GM19239 (cell line): ENCODE measurements around the gene CLEC3B.

Experiments
- DNase-seq: peaks from one replicate; pipeline ENCODE4 v3.0.0; 2011; ENCODE audit warnings: low spot score; ENCODE audit not compliant: insufficient read length
- FAIRE-seq: peaks from 2 replicates; lab custom pipeline; 2011; peaks lifted over from hg19 to GRCh38; lab: Jason Lieb, UNC

Gene CLEC3B

DNA sequence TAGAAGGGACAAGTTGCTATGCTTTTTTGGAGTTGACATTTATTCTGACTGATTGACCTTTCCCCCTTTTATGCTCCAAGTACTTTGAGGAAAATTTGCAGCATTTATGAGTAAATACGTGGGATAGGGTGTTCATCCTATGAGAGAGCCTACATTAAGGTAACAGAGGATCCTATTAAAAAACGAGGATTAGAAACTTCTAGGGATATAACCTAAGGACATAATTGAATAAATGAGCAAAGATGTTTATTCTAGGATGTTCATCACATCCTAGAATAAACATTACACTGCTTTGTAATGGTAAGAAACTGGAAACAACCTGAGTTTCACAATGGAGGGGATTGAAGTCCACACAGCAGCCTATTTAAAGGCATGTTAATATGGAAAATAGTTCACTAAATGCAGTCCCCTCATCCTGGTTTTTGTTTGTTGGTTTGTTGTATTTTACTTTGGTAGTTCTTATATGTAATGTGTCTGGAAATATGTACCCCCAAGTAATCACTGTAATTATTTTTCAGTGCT is 23.9 kb upstream of the CLEC3B start:
- FAIRE-seq (no peak), DNase-seq (no peak)

DNA sequence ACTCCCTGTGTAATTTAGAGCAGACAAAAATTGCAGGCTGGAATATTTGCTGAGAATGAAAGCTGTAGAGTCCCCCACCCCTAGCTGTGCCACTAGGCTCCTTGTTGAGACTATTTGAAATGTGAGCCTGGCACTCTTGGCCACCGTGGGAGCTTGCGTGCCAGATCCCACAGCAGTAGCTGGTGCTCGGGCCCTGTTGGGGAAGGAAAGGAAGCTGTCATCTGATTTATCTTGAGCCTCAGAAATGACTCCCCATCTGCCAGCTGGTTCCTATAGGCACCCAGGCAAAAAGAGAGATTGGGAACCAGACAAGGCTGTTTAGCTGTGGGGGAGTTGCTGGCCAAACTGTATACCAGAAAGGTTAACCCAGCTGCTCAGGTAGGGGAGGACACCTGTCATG is 23.4 kb upstream of the CLEC3B start:
- FAIRE-seq (no peak), DNase-seq (no peak)

DNA sequence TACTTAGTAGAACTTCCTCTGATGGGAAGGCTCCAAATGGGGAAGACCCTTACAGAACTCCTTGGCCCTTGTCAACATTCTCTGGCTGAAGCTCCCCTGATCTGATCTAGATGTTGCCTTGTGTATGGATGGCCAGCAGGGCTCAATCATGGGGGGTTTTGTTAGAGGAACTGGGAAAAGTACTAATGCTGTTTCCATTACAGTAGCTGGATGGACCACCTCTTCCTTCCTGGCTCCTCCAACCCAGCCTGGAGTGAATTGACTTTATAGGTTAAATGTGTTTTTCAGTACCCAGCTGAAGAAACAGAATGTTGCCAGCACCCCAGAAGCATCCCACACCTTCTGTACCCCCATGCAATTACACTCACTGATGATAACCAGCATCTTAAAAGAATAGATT is 22.7 kb upstream of the CLEC3B start:
- FAIRE-seq (no peak), DNase-seq (no peak)

DNA sequence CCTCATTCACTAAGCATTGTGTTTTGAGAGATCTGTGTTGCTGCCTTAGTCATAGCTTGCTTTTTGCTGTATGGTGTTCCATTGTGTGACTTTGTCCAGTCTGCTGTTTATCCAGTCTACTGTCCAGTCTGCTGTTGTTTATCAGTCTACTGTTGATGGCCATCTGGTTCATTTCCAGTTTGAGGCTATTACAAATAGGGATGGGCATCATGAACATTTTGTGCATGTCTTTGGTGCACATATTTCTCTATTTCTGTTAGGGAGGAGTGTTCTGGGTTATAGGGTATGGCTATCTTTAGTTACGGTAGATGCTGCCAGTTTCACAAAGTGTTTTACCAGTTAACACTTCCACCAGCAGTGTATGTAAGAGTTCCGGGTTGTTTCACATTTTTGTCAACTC is 22.2 kb upstream of the CLEC3B start:
- no peak for FAIRE-seq
- no peak for DNase-seq

DNA sequence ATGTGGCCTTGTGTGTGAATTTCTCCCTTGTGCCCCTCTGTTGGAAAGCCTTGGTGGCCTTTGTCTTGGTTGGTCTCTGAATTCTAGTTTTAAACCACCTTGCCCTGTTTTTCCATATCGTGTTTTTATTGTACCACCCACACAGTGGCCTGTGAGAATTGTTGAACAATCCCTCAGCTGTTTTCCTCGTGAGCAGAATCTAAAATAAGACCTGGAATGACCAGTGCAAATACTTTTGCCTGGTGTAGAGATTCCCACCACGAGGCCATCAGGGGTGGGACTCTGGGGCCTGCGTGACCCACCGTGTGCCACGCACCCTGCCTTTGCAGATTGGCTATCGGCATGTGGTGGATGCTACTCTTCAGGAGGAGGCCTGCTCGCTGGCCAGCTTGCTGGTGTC is 19.0 kb upstream of the CLEC3B start:
- FAIRE-seq = no peak
- DNase-seq = no peak

DNA sequence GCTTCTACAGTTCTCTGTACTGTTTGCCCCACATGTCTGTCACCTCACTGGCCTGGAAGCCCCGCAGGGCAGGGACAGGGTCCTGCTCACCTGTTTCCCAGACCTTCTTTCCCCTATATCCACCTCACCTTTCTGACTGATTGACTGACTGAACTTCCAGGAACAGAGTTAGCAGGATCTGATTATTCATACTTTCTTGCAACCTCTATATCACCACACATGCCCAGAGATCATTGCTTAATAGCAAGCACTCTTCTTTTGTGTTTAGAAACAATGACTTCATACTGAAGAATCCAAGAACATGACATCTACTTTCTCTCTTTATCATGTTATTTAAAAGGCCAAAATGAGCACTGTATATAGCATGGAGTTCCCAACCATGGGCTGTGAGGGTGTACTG is 18.0 kb upstream of the CLEC3B start:
- DNase-seq (no peak), FAIRE-seq (no peak)

DNA sequence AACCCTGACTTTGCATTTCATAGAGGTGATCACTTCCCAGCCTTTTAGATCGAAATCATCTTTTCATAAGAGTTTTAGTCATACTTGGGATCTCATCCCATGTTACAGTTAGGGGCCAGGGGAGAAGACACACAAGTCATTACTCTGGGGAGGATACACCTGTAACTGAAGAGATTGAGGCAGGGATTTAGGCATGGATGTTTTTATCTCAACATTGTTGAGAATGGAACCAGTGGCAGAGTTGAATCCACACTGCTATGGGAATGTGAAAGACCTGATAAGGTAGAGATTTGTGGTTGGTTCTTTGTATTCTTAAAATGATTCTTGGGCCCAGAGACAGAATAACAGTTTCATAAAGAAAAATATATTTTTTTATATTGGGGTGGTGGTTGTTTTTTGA is 16.2 kb upstream of the CLEC3B start:
- DNase-seq (no peak), FAIRE-seq (no peak)

DNA sequence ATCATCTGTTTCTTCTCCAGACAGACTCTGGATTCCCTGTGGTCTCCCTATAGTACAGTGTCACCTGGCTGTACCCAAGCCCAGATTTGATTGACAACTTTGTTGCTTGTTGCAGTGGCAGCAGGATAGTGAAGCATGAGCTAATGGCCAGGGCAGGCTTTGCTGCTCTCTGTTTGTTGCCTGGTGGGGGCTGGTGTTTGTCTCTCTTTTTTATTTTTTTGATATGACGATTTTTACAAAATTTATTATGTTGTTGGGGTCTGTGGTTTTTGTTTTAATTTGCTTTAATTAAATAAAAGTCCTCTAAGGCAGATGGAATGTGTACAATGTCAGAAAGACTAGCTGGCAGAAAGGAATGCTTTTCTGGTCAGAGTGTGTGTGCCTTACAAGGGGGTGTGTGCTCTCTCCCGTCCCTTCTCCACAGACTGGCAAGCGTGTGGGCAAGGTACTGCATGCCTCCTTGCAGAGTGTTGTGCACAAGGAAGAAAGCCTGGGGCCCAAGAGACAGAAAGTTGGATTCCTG is 15.2 kb upstream of the CLEC3B start:
- FAIRE-seq = no peak
- DNase-seq = no peak

DNA sequence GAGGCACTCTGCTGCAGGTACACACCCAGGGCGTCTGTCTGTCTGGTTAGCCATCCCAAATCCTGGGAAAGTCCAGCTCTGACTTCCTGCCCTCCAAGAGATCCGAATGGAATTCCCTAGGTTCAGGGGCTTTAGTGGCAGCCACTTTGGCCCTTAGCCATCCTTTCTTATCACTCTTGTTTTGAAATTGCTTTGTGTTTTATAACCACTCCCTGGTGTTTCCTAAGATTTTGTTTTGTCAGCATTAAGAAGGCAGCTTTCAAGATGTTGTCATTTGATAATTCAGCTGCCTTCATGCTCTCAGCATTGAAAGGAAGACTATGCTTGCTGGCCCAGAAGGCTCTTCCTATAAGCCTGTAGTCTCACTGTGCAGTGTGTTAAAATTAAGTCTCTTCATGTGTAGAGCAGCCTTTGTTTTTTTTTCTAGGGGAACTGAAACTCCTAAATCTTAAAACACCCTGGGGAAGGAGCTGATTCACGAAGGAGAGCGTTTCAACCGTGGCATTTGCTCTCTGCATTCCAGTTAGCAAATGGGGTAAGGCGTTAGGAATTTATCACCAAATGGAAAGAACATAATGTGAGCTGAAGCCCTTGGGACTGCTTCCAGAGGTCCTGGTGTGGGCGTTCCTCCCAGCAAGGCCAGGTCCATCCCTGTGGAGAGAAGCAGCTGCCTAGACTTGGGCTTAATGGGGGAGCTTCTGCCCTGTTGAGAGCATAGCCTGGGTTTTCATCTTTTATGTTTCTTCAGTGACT is 14.2 kb upstream of the CLEC3B start:
- DNase-seq = peak; percentile 22
- FAIRE-seq = no peak

DNA sequence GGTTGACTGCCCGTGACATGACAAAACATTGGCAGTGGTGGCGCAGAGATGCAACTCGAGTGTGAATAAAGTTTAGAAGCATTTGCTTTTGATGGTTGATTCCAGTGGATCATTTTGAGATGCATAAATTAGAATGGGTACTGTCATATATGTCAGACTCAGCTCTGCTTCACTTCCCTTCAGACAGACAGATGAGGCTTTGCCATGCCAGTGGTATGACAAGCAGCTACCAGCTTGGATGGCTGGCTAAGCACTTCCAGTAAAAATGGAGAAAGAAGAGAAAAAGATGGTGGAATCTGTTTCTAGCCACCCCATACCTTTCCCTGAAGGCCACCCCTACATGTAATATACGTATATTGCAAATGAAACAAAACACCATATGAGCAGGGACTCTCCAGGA is 13.5 kb upstream of the CLEC3B start:
- DNase-seq = no peak
- FAIRE-seq = no peak

DNA sequence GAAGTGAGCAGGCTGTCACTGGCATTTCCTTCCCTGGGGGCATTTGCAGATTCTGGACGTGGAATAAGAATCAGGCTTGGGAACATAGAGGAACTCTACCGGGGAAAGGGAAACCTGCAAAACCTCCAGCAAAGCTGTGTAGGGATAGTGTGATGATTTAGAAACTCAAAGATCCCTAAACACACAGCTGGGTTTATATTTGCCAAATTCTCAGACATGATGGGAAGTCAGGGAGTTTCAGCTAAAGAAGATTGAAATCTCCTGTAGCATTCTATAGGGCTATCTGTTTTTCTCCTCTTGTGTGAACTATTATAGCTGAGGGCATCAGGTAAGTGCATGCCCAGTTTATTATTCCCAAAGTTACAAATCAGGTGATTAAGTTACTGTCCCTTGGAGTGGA is 9.2 kb upstream of the CLEC3B start:
- DNase-seq (no peak), FAIRE-seq (no peak)

DNA sequence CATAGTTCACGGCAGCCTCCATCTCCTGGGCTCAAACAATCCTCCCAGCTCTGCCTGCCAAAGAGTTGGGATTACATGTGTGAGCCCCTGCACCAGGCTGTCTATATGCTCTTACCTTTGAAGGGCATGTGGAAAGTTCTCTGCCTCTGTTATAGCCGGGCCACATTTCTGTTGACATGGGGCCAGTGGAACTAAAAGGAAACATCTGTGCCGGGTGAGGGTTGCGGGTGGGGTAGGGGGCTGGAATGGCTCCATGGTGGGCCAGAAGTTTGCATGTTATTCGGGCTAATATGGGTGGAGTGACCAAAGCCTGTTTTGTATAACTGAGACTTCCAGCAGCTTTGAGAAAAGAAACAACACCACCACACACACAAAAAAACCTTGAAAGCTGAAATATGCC is 8.3 kb upstream of the CLEC3B start:
- FAIRE-seq (no peak), DNase-seq (no peak)

DNA sequence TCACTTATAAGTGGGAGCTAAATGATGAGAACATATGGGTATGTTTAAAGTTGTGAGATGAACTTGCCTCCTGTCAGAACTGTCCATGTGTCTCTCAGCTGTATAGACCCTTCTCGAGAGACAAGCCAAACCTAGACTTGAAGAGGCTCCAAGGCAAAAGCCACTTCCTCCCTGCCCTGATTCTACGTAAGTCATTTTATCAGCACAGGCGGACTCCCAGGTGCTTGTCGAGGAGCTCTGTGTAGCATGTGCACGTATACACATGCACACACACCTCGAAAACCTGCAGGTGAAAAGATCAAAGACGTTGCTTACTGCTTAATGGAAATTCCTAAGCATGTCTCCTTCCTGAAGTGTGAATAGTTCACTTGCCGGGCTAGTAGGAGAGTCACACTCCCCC is 5.6 kb upstream of the CLEC3B start:
- FAIRE-seq (no peak), DNase-seq (no peak)

DNA sequence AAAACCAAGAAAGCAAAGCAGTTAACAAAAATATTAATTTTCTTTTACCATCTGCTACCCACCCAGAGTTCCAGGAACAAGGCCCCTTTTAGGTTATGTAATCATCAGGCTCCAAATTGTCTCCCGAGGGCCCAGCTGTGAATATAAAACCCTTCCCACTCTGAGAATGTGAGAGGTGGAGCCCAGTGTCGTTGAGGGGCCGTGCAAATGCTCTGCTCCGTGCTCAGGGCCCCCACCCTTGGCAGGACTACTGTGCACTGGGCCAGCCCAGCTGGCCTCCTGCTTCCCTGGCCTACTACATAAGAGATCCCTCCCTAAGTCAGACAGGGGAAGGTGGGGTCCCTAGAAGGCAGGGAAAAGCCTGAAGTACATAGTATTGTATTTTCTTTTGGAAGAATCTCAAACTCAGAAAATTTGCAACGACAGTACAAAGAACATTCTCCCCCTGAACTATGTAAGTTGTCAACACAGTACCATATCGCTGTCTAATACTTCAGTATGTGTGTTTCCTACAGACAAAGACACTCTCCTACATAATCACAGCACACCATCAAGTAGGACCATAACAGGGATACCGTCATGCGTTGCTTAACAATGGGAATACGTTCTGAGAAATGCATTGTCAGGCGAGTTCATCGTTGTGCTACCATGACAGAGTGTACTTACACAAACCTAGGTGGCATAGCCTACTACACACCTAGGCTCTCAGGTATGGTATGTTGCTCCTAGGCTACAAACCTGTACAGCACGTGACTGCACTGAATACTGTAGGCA is 4.4 kb upstream of the CLEC3B start:
- FAIRE-seq (no peak), DNase-seq (no peak)

DNA sequence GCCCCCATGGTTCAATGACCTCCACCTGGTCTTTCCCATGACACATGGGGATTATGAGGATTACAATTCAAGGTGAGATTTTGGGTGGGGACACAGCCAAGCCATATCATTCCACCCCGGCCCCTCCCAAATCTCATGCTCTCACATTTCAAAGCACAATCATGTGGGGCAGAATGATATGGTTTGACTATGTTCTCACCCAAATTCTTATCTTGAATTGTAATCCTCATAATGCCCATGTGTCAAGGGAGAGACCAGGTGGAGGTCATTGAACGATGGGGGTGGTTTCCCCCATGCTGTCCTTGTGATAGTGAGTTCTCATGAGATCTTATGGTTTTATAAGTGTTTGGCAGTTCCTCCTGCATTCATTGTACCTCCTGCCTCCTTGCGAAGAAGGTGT is 2.4 kb upstream of the CLEC3B start:
- no peak for DNase-seq
- FAIRE-seq = no peak

DNA sequence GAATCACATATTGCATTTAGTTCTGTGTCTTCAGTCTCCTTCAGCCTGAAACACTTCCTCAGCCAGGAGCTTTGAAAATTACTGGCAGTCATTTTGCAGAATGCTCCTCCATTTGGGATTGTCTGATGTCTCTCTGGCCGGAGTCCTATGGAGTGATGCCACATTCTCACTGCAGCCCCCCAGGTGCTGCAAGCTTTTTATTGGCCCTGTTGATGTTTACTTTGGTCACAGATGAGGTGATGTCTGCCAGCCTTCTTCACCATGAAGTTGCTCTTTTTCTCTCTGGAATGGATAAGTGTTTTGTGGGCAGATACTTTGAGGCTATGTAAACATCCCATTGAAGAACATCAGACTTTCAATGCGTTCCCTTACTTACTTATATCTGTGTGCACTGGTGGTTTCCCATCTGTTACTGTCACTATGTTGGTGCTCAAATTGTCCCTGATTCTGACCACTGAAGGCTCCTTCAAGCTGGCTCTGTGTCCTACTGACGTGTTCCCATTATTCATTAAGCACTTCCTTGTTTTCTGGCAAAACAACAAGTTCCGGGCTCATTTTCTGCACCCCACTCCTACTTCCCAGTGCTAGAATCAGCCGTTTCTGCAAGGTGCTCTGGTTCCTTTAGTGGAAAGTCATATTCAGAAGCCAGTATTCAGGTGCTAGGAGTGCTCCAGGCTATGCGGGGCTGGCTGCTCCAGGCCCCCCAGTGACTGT is 1.4 kb upstream of the CLEC3B start:
- FAIRE-seq = no peak
- no peak for DNase-seq

DNA sequence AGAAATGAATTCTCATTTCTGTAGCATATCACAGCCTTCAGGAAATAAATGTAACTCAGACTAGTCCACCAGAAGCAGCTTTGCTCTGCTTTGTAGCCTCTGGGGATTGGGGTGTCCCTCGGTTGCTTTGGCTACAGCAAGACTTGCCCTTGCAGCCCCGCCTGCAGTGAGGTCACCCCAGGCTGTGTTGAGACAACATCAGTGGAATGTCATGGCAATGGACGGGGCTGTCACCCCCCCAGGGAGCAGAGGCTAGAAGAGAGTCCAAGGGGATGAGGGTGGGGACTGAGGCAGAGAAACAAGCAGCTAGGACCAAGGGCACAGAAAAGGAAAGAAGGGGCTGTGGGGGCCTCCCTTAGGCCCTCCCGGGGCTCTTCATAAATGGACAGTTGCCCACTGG is 854 bp downstream of the CLEC3B start:
- FAIRE-seq (no peak), DNase-seq (no peak)

DNA sequence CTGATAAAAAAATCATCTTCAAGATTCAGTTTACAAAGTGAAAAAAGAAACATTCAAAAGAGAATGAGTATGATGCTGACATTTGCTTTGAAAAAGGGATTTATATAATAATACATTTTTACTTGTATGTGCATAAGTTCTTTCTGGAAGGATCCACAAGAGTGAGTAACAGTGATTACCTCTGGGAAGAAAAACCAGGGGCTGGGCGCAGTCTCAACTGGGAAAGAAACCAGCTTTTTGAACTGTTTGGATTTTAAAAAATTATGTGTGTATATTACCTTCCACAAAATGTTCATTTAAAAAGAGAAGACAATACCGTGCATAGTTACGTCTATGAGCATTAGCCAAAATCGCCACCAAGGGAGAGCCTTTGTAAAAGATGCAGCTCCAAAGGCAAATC is 1.3 kb downstream of the CLEC3B start:
- DNase-seq (no peak), FAIRE-seq (no peak)

DNA sequence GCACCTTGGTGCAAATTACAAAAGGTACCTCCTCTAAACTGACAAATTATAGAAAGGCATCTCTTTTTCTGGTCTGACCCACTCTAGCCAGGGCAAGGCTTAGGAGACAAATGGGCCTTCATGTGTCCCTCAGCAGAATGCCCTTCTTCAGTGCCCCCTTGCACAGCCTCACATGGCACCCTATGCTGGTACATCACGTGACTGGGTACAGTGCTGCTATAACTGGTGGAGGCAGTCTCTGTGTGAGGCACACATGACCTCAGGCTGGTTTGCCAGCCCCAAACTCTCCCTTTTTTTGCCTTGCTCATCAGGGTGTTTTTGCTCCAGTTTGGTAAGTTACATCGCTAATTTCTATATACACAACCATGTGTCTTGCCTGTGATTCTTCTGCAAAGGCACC is 3.1 kb downstream of the CLEC3B start:
- FAIRE-seq (no peak), DNase-seq (no peak)

DNA sequence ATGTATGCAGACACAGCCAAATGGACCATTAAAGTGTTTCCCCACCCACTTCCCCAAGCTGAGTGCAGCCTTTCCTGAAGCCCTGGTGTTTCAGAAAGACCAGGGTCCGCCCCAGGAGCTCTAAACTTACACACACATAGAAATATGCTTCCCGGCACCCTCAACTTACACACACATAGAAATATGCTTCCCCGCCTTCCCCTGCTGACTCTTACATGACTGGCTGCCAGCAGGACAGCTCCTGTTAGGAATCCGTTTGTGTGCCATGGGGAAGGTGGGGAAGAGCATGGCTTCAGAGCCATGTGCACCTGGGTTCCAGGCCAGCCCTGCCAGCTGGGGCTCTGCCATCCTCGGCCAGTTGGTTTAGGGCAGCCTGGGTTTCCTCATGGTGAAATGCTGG is 3.6 kb downstream of the CLEC3B start:
- FAIRE-seq (no peak), DNase-seq (no peak)

DNA sequence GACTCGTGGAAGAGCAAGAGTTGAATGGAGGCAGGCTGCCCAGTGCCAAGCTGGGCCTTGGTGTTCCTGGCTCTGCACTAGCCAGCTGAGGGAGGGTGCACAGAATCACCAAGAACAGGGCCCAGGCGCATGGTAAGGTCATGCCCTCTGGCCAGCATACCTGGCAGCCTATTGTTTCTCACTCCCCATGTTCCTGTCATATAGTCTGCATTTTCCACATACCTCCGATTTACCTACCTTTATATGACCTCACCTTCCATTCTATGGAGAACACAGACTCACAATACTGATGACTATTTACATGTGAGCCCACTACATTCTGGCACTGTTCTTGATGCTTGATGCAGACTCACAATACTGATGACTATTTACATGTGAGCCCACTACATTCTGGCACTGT is 5.4 kb downstream of the CLEC3B start:
- no peak for DNase-seq
- FAIRE-seq = no peak
